Measurements from ENCODE around the gene YIPF3. TPM values are rescaled to one million over a fixed set of nuclear protein-coding genes. Genes with fewer than 3 reads are reported as not detected.

YIPF3 gene
- total and polyA plus RNA-seq, 8 donors, result 18.7 to 107 (median 59.6) TPM

GRCh38 chr6:43509142-43509983 is 7.4 kb downstream of the YIPF3 start:
- Histone ChIP-seq H3K4me1 (peaks cover 27 to 53% (median 43%) of the 10 kb centered on the region in 4 donors), H3K9me3 (no peaks in the 10 kb centered on the region), H3K4me3 (peak overlapping the region; percentile 73 to 89 (median 77)), H3K36me3 (peaks cover 39 to 57% (median 53%) of the 10 kb centered on the region in 4 donors), H3K27me3 (peaks cover 0 to 28% (median 11%) of the 10 kb centered on the region in 3 donors), H3K27ac (peak overlapping the region in 4 of 5 donors; percentile 81 to 89 (median 82))
- no peak for TF ChIP-seq EP300 (IDR thresholded peaks at IDR 0.05)
- WGBS, 5 donors, result 10 to 20% (median 13%) methylated on average over 33 to 69 of the region's 69 CpGs
- DNase-seq, result no peak
- intact Hi-C loops (cut with DNase I; ENCODE audit: low total_unique reads), result loop anchor here (5.0 to 10.0 kb wide), 2 partner anchors 57 to 245 kb away; no protein-coding TSS in a partner anchor

- H3K4me3 ChIP-seq, result peak overlapping the region in 1 of 4 donors; percentile 89
- peaks cover 27 to 46% (median 36%) of the 10 kb centered on the region in 4 donors for H3K4me1 ChIP-seq
- no peak for DNase-seq
- H3K9me3 ChIP-seq, result no peaks in the 10 kb centered on the region
- TF ChIP-seq POLR2AphosphoS5 (IDR thresholded peaks at IDR 0.05) (no peak), POLR2A (IDR thresholded peaks at IDR 0.05) (no peak), EP300 (IDR thresholded peaks at IDR 0.05) (no peak), CTCF (IDR thresholded peaks at IDR 0.05) (no peak)
- intact Hi-C loops (cut with DNase I; ENCODE audit: low total_unique reads), result loop anchor here (5.0 to 10.0 kb wide), 2 partner anchors 56 to 244 kb away; no protein-coding TSS in a partner anchor
- H3K27me3 ChIP-seq, result peaks cover 0 to 28% (median 11%) of the 10 kb centered on the region in 3 donors
- H3K27ac ChIP-seq, result no peak overlapping the region
- 67 to 79% (median 73%) methylated on average over 8 of the region's 8 CpGs for WGBS, 5 donors
- H3K36me3 ChIP-seq, result peaks cover 38 to 57% (median 53%) of the 10 kb centered on the region in 4 donors
Observed at GRCh38 chr6:43508481-43509141, 8.1 kb downstream of the YIPF3 start.

GRCh38 chr6:43506667-43507471 is 9.9 kb downstream of the YIPF3 start:
- DNase-seq, result peak; percentile 84 to 95
- peak in 6 of 7 experiments; percentile 87 to 97 (median 94) for TF ChIP-seq CTCF (IDR thresholded peaks at IDR 0.05)
- TF ChIP-seq POLR2AphosphoS5 (IDR thresholded peaks at IDR 0.05), result peak in 1 of 3 donors; percentile 77
- TF ChIP-seq EP300 (IDR thresholded peaks at IDR 0.05), result no peak
- no peak for TF ChIP-seq POLR2A (IDR thresholded peaks at IDR 0.05)
- 21 to 24% (median 23%) methylated on average over 12 to 14 of the region's 14 CpGs for whole genome bisulfite sequencing, 5 donors
- Histone ChIP-seq H3K27me3 (peaks cover 0 to 28% (median 11%) of the 10 kb centered on the region in 3 donors), H3K4me1 (peaks cover 27 to 41% (median 34%) of the 10 kb centered on the region in 4 donors), H3K4me3 (no peak overlapping the region), H3K36me3 (peaks cover 38 to 57% (median 53%) of the 10 kb centered on the region in 4 donors), H3K27ac (no peak overlapping the region), H3K9me3 (no peaks in the 10 kb centered on the region)
- intact Hi-C loops (cut with DNase I; ENCODE audit: low total_unique reads), result loop anchor here (5.0 to 10.0 kb wide), 2 partner anchors 55 to 242 kb away; no protein-coding TSS in a partner anchor

- peaks cover 26 to 34% (median 31%) of the 10 kb centered on the region in 4 donors for H3K4me1 ChIP-seq
- intact Hi-C loops (cut with DNase I; ENCODE audit: low total_unique reads), result loop anchor here (5.0 to 10.0 kb wide), 2 partner anchors 54 to 241 kb away; no protein-coding TSS in a partner anchor
- DNase-seq, result no peak
- H3K4me3 ChIP-seq, result no peak overlapping the region
- peaks cover 0 to 28% (median 11%) of the 10 kb centered on the region in 3 donors for H3K27me3 ChIP-seq
- no peaks in the 10 kb centered on the region for H3K9me3 ChIP-seq
- no peak overlapping the region for H3K27ac ChIP-seq
- TF ChIP-seq POLR2A (IDR thresholded peaks at IDR 0.05), result no peak
- TF ChIP-seq EP300 (IDR thresholded peaks at IDR 0.05), result no peak
- TF ChIP-seq POLR2AphosphoS5 (IDR thresholded peaks at IDR 0.05), result no peak
- no peak for TF ChIP-seq CTCF (IDR thresholded peaks at IDR 0.05)
- 81 to 91% (median 85%) methylated on average over 3 of the region's 3 CpGs for WGBS, 5 donors
- H3K36me3 ChIP-seq, result peaks cover 34 to 57% (median 53%) of the 10 kb centered on the region in 4 donors
Observed at GRCh38 chr6:43506171-43506570, 10.6 kb downstream of the YIPF3 start.
